Fibroblast of pulmonary artery (primary cell): Measurements from ENCODE around the gene PCBP2.
"Not testable (repeated sequence)": the region's sequence is repeated elsewhere in the genome, so short reads cannot be mapped to it uniquely, and the experiment has no call there.

Source experiments
- DNase-seq: peaks from one replicate; pipeline ENCODE4 v3.0.0-alpha.2; 2010; ENCODE audit warnings: low read depth
- H3K4me3 ChIP-seq: replicated peaks from 2 replicates; pipeline ENCODE4 v1.5.1; 2011; ENCODE audit warnings: low read depth, mild to moderate bottlenecking, control low read depth, low read length, moderate library complexity
- TF ChIP-seq, protein P1 (sequence below): IDR thresholded peaks from 2 replicates; pipeline ENCODE4 v1.5.1; 2011; ENCODE audit warnings: mild to moderate bottlenecking, control low read depth, low read length, inconsistent platforms; ENCODE audit errors: missing control alignments

Gene PCBP2

DNA sequence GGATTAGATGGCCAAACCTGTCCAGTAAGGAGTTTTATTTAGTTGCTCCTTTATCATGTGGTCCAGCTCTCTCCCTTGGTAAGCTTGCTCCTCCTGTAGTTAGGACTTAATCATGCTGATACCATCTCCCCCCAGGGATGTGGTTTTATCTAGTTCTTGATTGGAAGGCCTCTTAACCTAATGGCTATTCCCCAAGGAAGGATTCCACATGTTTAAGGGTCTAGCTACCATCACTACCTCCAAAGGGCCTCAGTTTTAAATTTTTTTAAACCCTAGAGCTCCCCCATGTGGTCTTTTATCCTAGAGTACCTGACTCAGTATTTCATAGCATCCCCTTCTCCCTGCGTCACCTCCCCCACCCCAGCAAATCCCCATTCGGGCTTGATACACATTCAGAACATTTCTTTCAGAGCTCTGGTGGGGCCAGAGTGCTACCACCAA is 24.9 kb downstream of the PCBP2 start:
- no peak overlapping the region for H3K4me3 ChIP-seq
- TF ChIP-seq, protein P1, sequence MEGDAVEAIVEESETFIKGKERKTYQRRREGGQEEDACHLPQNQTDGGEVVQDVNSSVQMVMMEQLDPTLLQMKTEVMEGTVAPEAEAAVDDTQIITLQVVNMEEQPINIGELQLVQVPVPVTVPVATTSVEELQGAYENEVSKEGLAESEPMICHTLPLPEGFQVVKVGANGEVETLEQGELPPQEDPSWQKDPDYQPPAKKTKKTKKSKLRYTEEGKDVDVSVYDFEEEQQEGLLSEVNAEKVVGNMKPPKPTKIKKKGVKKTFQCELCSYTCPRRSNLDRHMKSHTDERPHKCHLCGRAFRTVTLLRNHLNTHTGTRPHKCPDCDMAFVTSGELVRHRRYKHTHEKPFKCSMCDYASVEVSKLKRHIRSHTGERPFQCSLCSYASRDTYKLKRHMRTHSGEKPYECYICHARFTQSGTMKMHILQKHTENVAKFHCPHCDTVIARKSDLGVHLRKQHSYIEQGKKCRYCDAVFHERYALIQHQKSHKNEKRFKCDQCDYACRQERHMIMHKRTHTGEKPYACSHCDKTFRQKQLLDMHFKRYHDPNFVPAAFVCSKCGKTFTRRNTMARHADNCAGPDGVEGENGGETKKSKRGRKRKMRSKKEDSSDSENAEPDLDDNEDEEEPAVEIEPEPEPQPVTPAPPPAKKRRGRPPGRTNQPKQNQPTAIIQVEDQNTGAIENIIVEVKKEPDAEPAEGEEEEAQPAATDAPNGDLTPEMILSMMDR: peak; percentile 38
- peak; percentile 44 for DNase-seq

DNA sequence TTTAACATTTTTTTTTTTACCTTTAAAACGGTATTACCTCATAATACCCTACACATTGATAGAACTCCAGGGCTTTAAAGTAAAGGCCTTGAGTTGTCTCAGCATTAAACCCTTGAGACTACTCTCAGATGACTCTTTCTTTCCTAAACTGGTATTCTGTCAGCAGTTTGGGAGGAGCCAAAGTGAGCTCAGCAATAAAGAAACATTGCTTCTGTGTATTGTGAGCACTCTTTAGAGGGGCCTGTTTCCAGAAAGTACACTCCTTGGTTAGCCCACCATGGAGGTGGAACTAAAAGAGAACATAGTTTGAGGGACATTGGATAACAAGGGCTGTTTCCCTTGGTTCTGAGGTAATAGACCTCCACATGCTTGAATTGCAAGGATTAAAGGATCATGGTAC is 27.0 kb downstream of the PCBP2 start:
- no peak overlapping the region for H3K4me3 ChIP-seq
- TF ChIP-seq, protein P1: no peak
- DNase-seq: no peak

DNA sequence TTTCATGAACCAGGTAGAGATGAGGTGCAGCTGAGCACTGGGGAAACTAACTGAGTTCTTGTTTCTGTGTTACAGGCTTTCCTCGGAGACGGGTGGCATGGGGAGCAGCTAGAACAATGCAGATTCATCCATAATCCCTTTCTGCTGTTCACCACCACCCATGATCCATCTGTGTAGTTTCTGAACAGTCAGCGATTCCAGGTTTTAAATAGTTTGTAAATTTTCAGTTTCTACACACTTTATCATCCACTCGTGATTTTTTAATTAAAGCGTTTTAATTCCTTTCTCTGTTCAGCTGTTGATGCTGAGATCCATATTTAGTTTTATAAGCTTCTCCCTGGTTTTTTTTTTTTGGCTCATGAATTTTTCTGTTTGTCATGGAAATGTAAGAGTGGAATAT is 27.4 kb downstream of the PCBP2 start:
- TF ChIP-seq, protein P1: no peak
- H3K4me3 ChIP-seq: no peak overlapping the region
- DNase-seq: no peak

DNA sequence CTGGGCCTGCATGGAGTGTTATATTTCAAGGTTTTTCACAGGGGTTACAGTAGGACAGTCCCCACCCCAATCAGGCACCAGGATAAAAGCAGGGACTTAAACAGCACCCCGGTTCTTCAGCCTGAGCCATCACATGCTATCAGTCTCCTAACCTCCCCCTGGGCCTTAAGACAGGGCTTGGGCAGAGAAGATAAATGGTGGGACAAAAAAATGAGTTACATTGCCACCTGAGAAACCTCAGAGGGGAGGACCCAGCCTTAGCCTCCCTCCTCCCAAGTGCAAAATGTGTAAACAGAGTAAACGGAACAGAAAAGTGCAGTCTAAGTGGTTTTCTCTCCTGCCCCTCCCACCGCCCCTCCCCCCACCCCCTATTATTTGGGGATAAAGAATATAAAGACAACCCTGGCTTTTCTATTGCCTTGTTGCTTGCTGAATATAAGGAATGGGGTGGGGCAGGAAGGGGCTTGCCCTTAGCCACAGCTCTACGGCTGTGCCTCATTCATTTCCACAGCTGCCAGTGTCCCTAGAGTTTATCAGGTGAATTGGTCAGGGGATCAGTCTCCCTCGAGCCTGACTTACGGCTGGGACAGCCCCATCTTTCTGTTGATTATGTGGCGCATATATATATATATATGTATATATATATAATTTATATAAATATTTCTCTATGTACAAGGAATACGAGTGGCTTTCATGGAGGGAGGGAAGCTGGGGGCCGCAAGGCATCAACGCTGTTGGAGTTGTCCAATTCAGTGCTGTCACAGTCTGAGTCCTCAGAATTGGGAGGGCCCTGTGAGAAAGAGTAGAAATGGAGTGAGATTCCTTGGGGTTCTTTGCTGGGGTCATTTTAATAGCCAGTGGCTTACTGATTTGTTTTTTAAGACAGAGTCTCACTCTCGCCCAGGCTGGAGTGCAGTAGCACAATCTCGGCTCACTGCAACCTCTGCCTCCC is 28.9 kb downstream of the PCBP2 start:
- no peak overlapping the region for H3K4me3 ChIP-seq
- no peak for DNase-seq
- TF ChIP-seq, protein P1: no peak

DNA sequence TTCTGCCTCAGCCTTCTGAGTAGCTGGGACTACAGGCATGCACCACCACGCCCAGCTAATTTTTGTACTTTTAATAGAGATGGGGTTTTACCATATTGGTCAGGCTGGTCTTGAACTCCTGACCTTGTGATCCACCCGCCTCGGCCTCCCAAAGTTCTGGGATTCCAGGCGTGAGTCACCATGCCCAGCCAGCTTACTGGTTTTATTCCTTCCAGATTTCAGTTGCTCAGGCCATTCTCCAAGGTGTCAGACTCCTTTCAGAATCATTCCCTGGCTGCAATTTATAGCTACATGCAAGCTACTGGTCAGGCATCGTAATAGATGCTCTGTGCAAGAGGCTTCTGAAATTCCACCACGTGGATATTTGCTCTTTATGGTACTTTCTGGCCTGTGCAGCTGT is 29.6 kb downstream of the PCBP2 start:
- DNase-seq: not testable (repeated sequence)

DNA sequence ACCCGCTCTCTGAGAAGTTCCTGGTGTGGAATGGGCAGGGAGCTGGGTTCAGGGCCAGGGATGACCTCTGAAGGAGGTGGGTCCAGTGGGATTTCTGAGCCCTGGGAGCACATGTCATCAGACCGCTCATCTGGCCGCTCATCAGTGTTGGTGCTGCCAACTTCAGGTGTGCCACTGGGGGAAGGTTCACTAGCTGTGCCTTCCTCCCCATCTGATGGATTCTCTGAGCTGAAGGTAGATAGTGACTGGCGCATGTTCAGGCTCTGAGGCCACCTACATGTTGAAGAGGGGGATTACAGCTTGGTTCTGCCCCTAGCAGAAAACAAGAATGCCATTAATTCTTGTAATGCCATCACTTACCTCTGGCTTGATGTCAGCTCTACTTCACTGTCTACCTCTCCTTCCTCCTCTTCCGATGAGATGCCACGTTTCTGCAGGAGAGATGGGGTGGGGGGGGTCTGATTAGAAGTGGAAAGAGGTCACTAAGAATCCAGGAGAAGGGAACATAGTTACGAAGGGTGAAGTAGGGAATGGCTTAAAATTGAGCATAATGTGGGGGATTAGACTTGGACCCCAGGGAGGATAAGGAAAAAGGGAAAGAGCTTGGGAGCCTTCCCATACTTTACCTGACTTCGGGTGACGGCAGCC is 30.2 kb downstream of the PCBP2 start:
- TF ChIP-seq, protein P1: peak; percentile 30
- DNase-seq: no peak
- no peak overlapping the region for H3K4me3 ChIP-seq

More for the DNA sequence above, 29.6 kb downstream of the PCBP2 start:
- H3K4me3 ChIP-seq: not testable (repeated sequence)

DNA sequence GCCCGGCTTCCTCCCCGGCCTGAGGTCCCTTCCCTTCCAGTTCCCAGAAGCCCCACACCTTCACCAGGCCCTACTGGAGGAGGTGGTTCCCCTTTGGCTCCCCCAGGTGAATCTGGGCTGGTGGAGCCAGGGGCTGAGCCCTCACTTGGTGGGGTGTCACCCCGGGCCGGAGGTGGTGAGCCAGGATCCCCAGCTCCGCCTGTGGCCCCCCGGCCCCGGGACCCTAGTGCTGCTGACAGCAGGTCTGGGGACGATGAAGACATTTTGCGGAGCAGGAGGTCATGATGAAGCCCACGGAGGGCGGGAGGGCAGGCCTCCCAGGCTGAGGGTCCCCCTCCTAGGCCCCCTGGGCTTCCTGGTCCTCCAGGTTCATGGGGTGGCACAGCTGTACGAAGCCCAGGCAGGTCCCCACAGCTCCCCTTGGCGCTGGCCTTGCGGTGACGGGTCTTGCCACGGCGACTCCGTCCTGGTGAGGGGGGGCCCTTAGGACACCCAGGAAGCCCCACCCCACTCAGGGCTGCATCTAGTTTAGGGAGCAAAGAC is 30.8 kb downstream of the PCBP2 start:
- H3K4me3 ChIP-seq: no peak overlapping the region
- DNase-seq: no peak
- TF ChIP-seq, protein P1: no peak
